Astrocyte (in vitro differentiated cells and primary cell): Measurements from ENCODE around the gene CFL1.

Experiments used
- EZH2 ChIP-seq: IDR thresholded peaks from 2 replicates; pipeline ENCODE4 v1.6.1; 2012; ENCODE audit warnings: mild to moderate bottlenecking, low read length, inconsistent platforms; ENCODE audit not compliant: insufficient read depth
- TF ChIP-seq, protein P1 (sequence below): IDR thresholded peaks from 2 replicates; pipeline ENCODE4 v1.5.1; 2011; ENCODE audit warnings: low read depth, mild to moderate bottlenecking, inconsistent platforms, low read length, moderate library complexity; ENCODE audit not compliant: insufficient read depth

DNA sequence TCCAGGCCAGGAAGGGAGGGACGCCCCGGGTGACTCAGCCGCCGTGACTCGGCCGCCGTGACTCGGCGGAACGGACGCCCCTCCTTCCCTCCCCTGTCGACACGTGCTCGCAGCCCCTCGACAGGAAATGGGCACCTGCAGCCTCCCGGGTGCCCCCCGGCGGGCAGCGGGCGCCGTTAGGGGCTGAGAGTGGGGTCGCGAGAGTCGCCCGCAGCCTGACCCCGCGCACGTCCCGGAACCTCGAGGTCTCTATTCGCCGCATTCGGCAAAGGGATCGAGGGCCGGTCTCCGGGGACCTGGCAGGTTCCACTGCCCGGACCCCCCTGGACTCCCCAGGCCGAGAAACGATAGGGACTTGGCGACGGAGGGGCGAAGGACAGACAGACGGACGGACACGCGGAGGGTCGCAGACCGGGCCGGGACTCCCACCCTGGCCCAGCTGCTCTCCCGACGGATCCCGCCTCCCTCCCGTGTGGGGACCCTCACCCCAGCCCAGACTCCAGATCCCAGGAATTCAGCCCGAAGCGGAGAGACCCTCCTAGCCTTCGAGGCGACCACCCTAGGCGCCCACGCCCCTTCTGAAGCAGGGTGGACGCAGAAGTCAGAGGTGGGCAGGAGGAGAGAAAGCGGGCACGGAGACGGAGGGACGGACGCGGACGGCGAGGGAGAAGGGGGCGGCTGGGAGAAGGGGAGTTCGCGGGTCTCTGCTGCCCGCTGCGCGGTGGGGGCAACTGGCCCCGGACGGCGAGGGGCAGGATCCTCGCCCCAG is 41.6 kb upstream of the CFL1 start:
- no peak for TF ChIP-seq EZH2
- TF ChIP-seq, protein P1, sequence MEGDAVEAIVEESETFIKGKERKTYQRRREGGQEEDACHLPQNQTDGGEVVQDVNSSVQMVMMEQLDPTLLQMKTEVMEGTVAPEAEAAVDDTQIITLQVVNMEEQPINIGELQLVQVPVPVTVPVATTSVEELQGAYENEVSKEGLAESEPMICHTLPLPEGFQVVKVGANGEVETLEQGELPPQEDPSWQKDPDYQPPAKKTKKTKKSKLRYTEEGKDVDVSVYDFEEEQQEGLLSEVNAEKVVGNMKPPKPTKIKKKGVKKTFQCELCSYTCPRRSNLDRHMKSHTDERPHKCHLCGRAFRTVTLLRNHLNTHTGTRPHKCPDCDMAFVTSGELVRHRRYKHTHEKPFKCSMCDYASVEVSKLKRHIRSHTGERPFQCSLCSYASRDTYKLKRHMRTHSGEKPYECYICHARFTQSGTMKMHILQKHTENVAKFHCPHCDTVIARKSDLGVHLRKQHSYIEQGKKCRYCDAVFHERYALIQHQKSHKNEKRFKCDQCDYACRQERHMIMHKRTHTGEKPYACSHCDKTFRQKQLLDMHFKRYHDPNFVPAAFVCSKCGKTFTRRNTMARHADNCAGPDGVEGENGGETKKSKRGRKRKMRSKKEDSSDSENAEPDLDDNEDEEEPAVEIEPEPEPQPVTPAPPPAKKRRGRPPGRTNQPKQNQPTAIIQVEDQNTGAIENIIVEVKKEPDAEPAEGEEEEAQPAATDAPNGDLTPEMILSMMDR = no peak
